ENCODE measurements around the gene PLCB4.
"Not testable (repeated sequence)": the region's sequence is repeated elsewhere in the genome, so short reads cannot be mapped to it uniquely, and the experiment has no call there.

PLCB4 gene

DNA sequence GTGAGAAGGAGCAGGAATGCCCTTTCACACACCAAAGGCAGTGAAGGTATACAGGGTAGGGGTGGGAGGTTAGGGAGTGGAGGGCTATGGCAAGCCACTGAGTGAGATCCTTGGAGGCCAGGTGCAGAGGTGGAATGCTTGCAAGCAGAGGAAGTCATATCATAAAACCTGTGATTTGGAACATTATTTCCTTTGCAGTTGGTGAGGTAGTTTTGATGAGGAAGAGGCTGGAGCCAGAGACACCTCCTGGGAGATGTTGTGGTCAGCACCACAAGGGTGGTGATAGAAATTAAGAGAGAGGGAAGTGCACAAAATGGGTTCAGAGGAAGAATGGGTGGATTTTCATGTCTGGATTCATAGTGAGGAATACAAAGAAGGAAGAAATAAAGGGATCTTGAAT lies 73.0 kb downstream of the PLCB4 start:
- no peak for DNase-seq (ENCODE audit: low read depth in 2 of 2)

- DNase-seq (ENCODE audit: low read depth in 2 of 2), result no peak
Observed at GRCh38 chr20:9142809-9143208, 73.9 kb downstream of the PLCB4 start.

DNA sequence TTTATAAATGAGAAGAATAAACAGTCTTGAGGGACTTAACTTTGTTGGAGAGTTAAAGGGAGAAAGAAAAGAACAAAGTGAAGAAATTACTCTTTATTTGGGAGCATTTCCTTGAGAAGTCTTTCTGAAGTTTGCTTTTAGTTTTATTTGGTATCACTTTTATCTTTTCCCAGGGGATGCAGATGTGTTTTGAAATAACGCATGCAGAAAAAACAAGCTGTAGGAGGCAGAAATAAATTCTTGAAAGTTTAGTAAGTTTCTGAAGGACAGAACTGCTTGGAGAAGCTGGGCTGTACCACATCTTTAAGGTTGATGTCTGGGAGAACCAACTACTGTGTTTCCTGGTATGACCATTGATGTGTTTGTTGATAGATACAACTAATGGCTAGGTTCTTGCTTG lies 75.0 kb downstream of the PLCB4 start:
- DNase-seq (ENCODE audit: low read depth in 2 of 2), result no peak

GRCh38 chr20:9144643-9145042 lies 75.8 kb downstream of the PLCB4 start:
- DNase-seq (ENCODE audit: low read depth in 2 of 2), result no peak

- DNase-seq (ENCODE audit: low read depth in 2 of 2), result no peak
Observed at GRCh38 chr20:9145142-9145541, 76.3 kb downstream of the PLCB4 start.

- no peak for DNase-seq (ENCODE audit: low read depth in 2 of 2)
Observed at GRCh38 chr20:9146649-9147048, 77.8 kb downstream of the PLCB4 start.

- no peak for DNase-seq (ENCODE audit: low read depth in 2 of 2)
Observed at GRCh38 chr20:9147547-9148024, 78.7 kb downstream of the PLCB4 start.

- DNase-seq (ENCODE audit: low read depth in 2 of 2), result no peak
Observed at GRCh38 chr20:9148291-9148690, 79.4 kb downstream of the PLCB4 start.

- no peak for DNase-seq (ENCODE audit: low read depth in 2 of 2)
Observed at GRCh38 chr20:9149087-9149486, 80.2 kb downstream of the PLCB4 start.

GRCh38 chr20:9149796-9150195 lies 80.9 kb downstream of the PLCB4 start:
- DNase-seq (ENCODE audit: low read depth in 2 of 2), result no peak

DNA sequence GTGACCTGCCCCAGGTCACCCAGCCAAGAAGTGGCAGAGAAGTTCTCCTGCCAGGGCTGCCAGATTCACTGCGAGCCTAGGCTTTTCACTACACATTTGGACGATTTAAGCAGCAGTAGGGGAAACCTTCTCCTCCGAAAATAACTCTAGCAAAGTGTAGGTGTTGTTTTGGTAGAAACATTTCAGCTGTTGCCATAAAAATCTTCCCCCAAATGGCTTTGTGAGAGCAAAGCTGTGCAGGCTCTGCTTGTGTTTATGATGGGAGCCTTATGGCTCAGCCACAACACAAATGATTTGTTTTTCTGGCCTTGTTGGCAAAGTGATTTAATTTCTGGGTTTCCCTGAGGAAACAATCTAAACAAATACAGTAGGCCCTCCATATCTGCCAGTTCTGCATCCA lies 81.8 kb downstream of the PLCB4 start:
- no peak for DNase-seq (ENCODE audit: low read depth in 2 of 2)

- DNase-seq (ENCODE audit: low read depth in 2 of 2), result not testable (repeated sequence)
Observed at GRCh38 chr20:9152139-9152538, 83.3 kb downstream of the PLCB4 start.

- no peak for DNase-seq (ENCODE audit: low read depth in 2 of 2)
Observed at GRCh38 chr20:9154464-9155024, 85.7 kb downstream of the PLCB4 start.

GRCh38 chr20:9156529-9157280 lies 87.8 kb downstream of the PLCB4 start:
- no peak for DNase-seq (ENCODE audit: low read depth in 2 of 2)

GRCh38 chr20:9160331-9160730 lies 91.4 kb downstream of the PLCB4 start:
- no peak for DNase-seq (ENCODE audit: low read depth in 2 of 2)

DNA sequence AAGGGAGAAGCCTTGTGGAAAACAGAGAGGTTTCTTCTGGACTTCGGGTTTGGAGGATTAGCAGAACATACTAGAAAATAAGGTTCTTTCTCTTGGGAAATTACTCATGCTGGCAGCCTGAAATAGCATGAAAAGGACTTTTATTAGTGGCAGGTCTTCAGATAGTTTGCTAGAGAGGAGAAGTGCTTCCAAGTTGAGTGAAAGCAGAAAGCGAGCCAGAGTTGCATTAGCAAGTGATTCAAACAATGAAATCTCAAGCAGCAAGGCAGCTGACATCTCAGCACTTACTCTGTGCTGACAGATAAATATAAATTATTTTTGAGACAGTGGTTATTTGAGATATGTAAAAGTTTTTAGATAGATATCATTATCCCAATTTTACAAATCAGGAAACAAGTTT lies 91.9 kb downstream of the PLCB4 start:
- no peak for DNase-seq (ENCODE audit: low read depth in 2 of 2)

- no peak for DNase-seq (ENCODE audit: low read depth in 2 of 2)
Observed at GRCh38 chr20:9161311-9161710, 92.4 kb downstream of the PLCB4 start.

GRCh38 chr20:9163251-9163650 lies 94.4 kb downstream of the PLCB4 start:
- no peak for DNase-seq (ENCODE audit: low read depth in 2 of 2)

- no peak for DNase-seq (ENCODE audit: low read depth in 2 of 2)
Observed at GRCh38 chr20:9163995-9164394, 95.1 kb downstream of the PLCB4 start.

DNA sequence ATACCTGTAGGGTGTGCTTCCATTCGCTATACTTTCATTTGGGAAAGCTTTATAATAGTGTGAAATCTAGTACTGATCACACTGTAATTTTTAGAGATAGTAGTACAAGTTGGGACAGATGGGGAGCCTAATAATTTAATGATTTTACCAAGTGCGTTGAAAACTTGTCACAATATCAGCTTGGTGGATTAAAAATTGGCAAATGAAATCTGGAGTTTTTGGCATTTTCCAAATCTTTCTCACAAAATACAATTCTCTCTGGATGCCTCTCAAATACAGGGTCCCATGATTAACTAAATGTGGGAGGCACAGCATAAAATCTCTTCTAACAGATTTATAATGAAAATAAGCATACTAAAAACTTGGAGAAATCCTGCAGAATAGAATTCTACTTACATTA lies 96.4 kb downstream of the PLCB4 start:
- DNase-seq (ENCODE audit: low read depth in 2 of 2), result no peak

DNA sequence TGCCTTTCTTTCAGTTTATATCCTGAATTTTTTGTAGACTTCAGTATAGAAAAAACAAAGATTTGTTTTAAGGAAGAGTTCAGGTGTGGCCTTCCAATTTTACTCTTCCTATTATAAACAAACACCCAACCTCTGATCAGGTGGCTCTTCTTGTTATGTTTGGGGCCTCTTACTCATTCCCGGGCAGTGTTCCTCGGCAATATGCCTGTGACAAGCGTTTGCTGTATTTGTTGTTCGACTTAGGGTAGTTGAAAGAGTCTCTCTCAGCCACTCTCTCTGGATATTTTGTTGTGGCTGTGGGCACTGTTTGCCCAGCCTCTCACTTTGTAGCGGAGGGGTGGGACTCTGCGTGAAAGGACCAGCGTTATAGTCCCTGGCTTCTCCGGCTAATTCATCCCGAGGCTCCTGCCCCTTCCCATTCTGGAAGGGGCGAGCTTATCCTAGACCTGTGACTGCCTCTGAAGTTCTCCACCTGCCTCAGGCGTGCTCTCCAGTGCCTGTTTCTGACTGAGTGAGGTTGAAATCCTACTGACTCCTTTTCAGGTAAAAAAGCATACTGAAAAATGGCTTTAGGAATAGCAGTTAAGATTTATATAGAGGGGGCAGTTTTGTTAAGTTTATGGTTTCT lies 97.4 kb downstream of the PLCB4 start:
- no peak for DNase-seq (ENCODE audit: low read depth in 2 of 2)

DNA sequence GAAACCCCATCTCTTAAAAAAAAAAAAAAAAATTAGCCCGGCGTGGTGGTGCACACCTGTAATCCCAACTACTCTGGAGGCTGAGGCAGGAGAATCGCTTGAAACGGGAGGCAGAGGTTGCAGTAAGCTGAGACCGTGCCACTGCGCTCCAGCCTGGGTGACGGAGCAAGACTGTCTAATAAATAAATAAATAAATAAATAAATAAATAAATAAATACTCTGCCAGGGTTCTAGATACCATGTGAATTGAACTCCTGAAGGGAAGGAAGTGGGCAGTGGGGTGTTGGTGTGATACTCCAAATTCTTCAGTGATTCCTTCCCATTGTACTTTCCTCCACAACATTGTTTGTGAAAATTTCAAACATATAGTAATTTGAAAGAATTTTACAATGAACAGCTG lies 100.5 kb downstream of the PLCB4 start:
- DNase-seq (ENCODE audit: low read depth in 2 of 2), result no peak

- DNase-seq (ENCODE audit: low read depth in 2 of 2), result no peak
Observed at GRCh38 chr20:9172851-9173250, 104.0 kb downstream of the PLCB4 start.

Measured in stimulated activated CD8-positive, alpha-beta memory T cell treated with anti-CD3 and anti-CD28 coated beads, Interleukin-15, amount 100 ng/mL, for 4 hours (primary cell).